Measurements from ENCODE around the gene RASGRF1.

- TF ChIP-seq CTCF (IDR thresholded peaks at IDR 0.05): no peak
- TF ChIP-seq EZH2 (IDR thresholded peaks at IDR 0.05; ENCODE audit: borderline replicate concordance, insufficient read depth, low read depth, low read length, poor library complexity, severe bottlenecking): no peak
Measured at GRCh38 chr15:79117442-79118204, 27.0 kb upstream of the RASGRF1 start.

All from B cell (primary cell).